IPS DF 4.7 (cell line): Measurements from ENCODE around the gene ARHGEF6.

ENCODE experiments used
- DNase-seq: peaks from one replicate; pipeline ENCODE4 v3.0.0-alpha.2; 2013; ENCODE audit warnings: low spot score; ENCODE audit errors: extremely low read depth

ARHGEF6 gene

DNA sequence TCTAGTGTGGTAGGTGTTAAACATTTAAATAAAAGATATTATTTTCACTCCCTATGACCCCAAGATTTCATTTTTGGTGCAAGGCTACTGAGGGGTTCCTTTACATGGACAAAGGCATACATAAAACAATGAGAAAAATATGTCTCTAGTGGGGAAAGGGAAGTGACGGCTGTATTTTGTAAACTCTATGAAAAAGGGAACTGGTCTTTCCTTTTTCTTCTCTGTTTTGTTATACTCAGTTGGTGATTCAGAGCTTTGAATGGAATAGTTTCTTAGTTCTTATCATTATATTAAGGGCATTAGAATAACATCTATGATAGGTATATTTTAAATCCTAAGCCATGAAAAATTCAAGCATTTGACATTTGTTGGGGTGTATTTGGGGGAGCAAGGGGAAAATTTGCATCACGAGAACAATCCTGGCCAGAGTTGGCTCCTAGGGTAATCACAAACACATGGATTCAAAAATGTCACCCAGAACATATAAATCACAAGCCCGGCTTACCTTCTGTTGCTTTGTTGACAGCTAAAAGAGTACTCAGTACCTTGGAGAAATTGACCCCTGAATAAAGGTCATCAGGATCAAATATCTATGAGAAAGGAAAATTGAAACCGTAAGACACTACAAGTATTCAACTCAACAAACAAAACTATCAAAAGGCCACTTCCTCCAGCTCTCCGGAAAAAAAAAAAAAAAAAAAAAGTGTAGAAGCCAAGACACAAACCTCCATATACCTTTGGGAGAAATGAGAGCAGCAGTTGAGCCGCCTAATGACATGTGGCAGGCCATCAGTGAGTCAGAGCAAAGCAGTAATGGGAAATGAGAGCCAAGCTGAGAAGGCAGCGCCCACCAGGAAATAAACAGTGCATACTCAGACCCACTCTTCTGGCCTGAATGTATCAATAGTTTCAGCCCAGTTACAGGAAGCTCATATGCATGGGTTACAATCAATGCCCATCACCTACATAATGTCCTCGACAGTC lies 33.4 kb downstream of the ARHGEF6 start:
- no peak for DNase-seq

DNA sequence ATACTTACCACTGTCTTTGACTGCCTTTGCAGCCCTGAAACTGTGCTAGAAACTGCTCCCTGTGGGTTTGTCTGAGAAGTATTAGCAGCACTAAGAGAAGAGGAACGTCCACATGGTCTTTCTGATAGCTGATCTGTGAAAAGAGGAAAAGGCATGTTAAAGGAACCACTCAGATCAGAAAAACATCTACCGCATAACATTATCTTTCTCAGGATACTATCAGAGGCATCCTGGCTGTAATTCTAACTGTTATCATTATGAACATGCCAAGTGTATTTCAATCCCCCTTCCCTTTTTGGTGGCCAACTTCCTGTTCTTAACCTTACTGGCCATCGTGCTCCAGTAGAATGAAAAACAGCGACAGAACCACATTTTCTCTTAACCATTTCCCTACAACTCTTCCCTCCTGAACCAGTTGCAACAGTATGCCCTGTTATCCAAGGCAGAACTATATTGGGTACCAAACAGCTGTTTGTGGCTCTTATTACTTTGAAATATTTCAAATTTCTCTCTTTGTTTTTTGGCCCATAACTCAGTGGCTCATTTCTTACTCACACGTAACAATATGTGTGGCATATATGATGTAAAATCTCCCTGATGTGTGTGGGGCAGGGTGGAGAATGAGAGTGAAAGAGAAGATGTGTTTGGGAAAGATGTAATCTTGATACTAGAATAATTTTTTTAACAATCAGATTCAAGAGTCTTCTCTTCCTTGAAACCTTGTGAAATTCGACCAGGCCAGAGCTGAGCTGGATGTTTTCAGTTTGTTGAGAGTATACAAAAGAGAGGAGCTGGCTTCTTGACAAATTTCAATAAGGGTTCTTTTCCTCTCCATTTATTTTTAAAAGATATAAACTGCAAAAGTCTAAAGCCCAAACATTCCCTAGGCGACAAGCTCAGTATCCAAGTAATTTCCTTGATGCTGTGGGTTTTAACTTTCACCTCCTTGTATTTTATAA lies 35.2 kb downstream of the ARHGEF6 start:
- no peak for DNase-seq

DNA sequence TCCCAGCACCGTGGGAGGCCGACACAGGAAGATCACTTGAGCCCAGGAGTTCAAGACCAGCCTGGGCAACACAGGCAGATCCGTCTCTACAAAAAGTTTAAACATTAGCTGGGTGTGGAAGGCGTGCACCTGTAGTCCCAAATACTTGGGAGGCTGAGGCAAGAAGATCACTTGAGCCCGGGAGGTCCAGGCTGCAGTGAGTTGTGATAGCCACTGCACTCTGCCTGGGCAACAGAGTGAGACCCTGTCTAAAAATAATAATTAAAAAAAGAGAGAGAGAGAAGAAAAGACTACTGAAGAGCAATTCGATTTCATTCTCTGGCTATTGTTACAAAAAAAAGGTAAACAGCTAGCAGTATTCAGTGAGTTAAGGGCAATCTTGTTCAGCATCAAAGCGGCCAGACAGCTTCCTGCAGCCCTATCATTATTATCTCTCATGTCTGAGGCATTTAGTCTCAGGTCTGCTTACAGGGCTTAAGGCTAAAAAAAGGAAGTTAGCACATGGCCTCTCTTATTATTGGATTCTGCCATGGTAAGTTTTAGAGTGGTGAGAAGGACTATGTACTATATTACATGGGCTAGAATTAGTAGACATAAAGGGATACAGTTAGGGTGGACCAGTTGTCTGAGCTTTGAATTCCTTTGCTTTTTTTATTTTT lies 37.9 kb downstream of the ARHGEF6 start:
- no peak for DNase-seq

DNA sequence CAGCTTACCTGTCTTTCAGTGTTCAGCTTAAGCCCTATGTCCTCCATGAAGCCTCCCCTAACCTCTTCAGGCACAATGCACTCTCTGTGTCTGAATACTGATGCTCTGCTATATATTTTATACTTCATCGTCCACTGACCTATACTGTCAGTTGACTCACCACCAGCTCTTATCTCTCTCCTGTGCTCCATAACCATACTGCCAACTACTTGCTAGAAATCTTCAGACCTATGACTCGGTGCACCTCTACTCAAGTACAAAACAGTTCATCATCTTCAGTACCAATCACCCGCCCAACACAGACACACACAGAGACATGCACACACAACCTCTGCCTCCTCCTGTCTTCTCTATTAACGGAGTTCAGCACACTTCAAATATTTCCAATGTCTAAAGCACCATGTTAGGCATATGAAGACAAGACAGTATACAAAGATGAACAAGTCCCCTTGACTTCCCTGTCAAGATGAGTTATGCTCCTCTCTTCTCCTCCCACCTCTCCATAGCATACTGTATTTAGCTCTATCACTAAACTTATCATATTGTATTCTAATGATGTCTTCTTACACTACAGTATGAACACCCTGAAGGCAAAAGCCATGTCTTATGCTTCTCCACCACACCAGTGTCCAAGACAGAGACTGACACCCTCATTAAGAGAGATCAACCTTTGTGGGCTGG lies 42.5 kb downstream of the ARHGEF6 start:
- no peak for DNase-seq

DNA sequence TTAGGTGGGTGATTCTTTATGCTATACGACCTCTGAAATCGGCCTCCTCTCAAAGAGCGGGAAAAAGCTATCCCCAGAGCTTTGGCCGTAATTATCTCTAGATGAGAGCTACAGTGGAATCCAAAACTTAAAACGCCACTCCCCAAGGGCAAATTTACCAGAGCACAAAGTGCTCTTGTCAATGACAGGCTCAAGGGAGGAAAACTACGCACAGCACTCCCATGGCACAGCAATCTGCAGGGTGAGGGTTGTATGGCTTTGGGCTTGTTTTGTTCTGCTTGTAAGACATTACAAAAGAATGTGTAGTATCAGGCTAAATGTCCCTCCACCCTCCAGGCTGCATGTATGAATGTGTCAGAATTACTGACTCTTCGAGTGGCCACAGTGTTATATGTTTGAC lies 44.0 kb downstream of the ARHGEF6 start:
- DNase-seq: no peak

DNA sequence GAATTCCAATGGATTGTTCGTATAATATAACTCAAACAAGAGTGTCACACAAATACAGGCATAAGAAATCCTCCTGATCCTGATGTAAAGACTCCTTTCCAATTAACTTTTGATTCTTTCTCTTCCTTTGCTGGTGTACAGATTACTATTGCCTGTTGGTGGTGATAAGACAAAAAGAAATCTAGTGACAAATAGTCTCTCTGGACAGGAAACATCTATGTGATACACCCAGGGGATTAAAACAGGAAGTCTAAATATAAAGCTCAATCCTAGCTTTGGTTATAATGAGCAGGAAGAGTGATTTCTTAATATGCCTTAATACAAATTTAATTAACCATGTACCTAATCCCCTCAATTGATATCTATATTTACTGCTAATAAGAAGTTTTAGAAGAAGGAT lies 45.1 kb downstream of the ARHGEF6 start:
- DNase-seq: no peak

DNA sequence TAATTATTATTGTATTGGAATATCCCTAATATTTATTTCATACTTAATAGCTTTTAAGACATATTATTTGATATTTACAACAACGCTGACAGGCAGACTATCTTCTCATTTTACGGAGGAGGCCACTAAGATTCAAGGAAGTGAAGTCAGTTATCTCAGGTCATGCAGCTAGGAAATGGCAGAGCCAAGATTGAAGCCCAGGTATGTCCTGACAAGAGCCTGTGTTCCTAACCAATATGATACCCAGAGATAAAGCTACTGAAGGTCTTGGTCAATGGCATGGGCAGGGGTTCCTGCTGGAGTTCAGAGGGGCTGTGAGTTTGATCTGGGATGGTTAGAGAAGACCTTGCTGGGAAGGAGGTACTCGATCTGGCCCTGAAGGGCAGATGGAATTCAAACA lies 47.1 kb downstream of the ARHGEF6 start:
- no peak for DNase-seq

DNA sequence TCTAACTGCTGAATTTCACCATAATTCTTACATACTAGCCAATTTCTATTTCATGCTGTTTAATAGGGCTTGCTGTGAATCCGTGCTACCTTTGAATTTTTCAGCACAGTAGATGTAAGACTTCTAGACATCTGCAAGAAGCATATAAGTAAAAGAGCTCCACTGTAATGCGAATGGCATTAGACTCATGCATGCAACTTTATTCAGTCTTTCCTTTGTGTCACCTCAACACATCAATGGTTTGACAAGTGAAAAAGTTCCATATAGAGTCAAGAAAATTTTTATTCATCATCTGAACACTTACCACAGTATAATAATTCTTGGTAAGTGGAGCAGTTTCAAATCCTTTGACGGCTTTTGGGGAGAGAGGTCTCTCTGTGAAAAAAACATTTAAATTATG lies 48.9 kb downstream of the ARHGEF6 start:
- no peak for DNase-seq

DNA sequence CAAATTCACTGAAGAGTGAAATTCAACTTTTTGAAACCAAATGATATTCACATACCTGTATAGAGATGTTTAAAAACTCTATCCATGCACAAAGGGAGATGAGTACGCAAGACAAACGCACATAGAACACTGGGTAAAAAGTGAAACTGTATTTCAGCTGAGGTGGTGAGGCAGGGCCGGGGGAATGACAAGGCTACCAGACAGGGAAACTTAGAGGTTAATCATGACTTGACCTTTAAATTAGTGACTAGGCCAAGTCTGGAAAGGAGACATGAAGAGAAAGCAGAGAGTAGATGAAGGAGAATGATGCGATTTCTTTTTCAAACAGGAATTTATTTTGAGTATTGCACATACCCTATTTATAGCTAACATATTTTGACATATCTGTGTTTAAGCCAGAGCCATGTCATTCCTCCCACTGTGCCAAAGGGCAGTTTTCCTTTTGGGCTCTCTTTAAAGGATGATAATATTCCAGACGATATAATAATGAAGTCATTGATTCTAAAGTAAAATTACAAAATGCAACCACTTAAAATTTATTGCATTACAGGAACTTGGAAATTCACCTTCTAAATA lies 49.4 kb downstream of the ARHGEF6 start:
- no peak for DNase-seq

DNA sequence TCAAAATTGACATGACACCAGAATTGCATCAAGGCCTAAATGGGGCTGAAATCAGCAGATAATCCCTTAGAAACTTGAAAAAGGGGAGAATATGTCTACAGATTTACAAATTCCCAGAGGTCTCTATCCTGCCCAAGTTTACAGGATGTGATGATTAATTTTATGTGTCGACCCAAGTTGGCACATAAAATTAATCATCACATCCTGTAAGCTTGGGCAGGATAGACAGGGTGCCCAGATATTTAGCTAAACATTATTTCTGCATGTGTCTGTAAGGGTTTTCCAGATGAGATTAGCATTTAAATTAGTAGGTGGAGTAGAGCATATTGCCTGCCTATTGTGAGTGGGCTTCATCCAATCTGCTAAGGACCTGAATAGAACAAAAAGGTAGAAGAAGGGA lies 52.3 kb downstream of the ARHGEF6 start:
- no peak for DNase-seq

DNA sequence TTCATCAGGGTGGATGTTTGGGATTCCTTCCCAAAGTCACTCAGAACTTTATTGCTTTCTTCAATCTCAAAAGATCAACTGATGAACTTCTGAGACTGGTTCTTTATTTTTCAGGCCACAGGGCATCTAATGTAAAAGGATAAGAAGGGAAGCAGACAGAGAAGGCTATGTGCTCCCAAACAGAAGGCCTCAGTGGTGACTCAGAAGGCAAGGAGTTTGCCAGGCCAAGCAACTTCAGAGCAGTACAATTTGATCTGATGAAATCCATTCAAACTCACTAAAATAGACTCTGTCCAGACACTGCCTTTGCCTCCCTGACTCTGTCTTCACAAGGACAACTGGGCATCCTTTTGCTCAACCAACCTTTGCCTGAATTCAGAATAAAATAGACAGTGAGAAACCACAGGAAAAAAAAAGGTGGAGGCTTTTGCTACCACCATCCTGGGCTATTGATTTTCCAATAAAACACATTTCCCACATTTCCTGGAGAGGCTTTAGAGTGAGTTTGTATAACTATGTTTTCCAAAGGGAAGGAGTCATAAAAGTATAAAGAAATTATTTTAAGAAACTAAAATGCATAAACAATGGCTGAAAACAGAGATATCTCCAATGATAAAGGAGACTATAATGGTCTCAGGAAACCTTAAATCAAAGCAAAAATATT lies 55.2 kb downstream of the ARHGEF6 start:
- DNase-seq: no peak

DNA sequence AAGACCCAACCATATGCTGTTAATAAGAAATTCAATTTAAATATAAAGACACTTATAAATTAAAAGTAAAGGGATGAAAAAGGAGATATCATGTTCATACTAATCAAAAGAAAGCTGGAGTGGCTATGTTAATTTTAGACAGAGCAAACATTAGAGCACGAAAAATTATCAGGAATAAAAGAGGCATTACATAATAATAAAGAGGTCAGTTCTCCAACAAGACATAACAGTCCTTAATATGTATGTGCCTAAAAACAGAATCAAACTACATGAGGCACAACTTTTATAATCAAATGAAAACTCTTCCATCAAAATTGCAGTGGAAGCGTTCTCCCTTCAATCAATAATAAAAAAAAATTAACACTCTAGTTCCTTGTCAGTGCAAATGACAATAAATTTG lies 62.6 kb downstream of the ARHGEF6 start:
- no peak for DNase-seq

DNA sequence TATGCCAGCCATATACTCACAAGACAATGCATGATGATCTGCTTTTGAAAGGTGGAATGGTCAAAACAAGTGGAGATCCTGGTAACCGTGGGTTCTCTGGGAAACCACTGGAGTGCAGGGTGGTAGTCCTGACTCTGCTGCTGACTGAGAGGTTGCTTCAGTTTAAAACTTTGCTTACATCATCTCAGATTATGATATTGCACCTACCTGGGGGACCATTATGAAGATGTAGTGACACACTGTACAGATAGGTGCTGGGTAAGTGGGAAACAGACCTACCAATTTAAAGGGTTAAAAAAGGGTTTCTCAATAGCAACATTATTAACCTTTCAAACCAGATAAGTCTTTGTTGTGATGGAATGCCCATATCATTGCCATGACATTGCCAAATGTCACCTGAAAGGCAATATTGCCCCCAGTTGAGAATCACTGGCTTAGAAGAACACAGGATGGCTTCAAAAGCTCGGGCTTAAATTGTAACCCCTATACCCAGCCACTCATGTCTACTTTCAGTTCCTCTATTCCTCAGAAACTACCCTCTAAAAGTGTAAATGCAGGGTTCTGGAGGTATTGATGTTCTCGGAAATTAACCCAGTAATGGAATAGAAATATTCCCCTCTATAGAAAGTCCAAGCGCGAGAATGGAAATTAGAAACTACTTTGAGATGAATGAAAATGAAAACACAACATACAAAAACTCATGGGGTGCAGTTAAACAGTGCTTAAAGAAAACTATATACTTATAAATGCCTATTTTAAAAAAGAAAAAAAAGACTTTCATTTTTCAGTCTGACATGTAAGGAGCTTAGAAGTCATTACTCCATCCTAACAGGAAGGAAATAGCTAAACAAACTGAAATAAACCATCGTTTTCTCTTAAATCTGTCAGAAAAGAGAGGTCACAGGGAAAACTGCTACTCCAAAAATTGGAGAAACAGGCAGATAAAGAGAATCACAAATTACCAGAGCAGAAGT lies 65.8 kb downstream of the ARHGEF6 start:
- DNase-seq: no peak

DNA sequence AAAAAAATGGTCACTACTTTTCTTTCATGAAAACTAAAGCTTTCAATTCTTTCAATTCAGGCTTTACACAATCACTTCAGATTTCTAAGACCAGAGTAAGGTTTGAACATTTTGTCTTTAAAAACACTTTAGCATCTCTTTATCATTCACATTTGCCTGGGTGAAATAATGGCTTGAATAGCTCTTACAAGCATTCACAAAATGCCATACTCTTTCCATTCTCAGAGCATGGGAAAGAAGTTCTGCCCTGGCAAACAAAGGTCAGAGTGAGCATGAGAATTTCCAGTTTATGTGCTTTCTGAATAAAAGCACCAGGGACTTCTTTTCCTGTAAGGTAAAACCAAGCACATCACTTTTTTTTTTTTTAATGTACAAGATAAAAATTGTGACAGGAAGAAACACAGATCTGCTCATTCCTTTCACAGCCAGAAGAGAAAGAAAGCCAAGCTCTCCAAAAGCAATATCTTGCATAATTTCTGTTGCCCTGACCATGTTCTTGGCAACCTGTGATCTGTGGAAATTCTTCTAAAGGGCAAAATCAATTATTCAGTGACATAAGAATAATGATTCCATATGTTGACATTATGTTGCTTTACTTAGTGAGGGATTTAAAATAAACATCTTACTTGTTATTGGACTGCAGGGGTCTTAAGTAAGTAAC lies 68.0 kb downstream of the ARHGEF6 start:
- no peak for DNase-seq

DNA sequence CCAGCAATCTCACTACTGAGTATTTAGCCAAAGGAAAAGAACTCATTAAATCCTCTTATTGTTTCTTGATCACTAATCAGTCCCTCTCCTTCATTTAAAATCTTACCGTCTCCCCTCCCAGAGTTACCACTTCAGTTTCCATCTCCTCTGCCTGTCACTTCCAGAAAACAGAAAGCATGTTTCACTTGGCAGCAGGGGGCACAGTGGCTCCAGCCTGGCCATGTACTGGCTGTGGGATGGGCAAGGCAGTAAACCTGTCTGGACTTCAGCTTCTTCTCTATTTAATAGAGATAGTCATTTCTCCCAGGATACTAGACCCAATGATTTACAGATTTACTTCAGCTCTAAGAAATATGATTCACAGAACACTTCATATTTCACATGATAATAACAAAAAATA lies 69.6 kb downstream of the ARHGEF6 start:
- no peak for DNase-seq

DNA sequence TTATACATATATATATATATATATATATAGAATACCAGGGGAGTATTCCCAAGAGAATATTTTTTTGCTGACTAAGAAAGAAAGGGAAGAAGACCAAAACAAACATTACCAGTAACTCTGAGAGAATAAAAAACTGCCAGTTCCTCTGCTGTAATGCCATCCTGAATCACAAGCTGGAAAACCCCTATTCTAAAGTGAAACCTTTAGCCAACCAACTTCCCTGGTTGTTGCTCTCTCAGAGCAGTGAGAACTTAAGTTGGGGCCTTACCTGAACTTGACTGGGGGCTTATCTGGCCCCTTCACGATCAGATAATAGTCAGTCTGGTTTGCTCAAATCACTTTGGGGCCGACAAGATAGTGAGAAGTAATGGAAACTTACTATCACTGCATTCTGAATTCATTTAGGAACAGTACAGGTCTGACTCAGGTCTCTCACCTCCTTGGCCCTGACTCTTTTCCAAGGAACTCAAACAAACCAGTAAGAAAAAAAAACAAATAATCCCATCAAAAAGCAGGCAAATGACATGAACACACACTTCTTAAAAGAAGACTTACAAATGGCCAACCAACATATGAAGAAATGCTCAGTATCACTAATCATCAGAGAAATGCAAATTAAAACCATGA lies 70.3 kb downstream of the ARHGEF6 start:
- DNase-seq: no peak

DNA sequence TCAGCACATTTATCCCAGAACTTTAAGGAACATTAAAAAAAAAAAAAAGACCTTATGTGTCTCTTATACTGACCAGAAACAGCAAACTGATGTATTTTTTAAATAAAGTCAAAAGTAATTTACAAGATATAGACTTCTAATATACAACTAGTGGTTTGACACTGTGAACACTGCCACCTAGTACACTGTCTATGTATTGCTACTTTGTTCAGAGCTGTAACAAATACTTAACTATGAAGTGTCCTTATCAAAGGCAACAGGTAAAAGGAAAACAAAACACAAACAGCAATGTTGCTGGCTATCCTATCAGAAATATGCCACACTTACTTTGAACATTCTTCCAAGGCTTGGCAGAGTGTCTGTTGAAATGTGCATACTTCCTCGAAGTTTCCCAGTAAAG lies 72.4 kb downstream of the ARHGEF6 start:
- no peak for DNase-seq

DNA sequence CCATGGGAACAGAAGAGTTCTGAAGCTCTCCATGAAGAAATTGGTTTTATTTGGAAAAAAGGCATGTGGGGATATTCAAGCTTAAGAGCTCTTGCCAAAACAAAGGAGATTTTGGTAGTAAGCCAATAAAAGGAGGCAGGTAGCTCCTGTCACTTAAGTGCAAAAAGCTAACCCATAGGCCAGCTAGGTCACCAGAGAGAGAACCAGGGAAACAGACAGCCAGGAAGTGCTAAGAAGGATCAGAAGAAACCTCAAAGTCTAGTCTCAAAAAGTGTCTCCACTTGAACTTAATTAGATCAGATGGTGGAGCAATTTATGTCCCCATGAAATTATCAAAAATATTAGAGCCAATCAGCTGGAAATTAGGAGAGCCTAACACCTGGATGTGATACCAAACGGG lies 83.6 kb downstream of the ARHGEF6 start:
- DNase-seq: no peak
